ENCODE data around the gene NAA10.

Gene NAA10

DNA sequence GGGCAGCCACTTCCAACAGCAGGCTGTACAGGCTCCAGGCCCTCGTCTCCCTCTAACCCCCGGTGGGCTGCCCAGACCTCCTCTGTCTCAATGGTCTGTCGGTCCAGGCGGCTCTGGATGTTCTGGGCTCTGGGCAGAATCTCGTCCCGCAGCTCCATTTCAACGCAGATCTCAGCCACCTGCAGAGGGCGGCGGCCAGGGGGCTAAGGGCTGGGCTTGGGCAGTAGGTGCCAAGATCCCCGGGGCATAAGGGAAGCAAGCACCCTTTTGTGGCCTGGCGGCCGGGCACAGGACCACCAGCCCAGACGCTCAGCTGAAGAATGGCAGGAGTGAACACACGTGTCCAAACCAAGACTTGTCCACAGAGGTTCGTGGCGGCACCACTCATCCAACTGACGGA is 21.1 kb downstream of the NAA10 start:
- TF ChIP-seq, protein P1, sequence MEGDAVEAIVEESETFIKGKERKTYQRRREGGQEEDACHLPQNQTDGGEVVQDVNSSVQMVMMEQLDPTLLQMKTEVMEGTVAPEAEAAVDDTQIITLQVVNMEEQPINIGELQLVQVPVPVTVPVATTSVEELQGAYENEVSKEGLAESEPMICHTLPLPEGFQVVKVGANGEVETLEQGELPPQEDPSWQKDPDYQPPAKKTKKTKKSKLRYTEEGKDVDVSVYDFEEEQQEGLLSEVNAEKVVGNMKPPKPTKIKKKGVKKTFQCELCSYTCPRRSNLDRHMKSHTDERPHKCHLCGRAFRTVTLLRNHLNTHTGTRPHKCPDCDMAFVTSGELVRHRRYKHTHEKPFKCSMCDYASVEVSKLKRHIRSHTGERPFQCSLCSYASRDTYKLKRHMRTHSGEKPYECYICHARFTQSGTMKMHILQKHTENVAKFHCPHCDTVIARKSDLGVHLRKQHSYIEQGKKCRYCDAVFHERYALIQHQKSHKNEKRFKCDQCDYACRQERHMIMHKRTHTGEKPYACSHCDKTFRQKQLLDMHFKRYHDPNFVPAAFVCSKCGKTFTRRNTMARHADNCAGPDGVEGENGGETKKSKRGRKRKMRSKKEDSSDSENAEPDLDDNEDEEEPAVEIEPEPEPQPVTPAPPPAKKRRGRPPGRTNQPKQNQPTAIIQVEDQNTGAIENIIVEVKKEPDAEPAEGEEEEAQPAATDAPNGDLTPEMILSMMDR (conservative IDR thresholded peaks at IDR 0.05; ENCODE audit: low read length): no peak
- no peak for DNase-seq (ENCODE audit: low read depth)
- H3K4me3 ChIP-seq (ENCODE audit: low read length): no peak overlapping the region

DNA sequence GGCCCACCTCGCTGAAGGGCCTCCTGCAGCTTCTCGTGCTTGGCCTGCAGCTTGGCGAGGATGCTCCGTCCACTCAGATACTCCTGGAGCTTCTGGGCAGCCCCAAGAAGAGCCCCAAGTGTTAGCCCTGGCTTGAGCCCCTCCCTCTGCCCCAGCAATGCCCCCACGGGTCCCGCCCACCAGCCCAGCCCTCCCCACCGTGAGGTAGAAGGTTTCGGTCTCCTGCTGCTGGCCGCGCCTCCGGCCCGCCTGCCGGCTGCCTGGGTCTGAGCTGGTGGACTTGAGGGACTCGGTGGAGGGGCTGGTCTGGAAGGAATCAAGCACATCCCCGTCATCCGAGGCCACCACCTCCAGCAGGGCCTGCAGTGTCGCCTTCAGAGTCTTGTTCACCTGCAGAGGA is 21.6 kb downstream of the NAA10 start:
- DNase-seq (ENCODE audit: low read depth): no peak
- no peak overlapping the region for H3K4me3 ChIP-seq (ENCODE audit: low read length)
- TF ChIP-seq, protein P1 (conservative IDR thresholded peaks at IDR 0.05; ENCODE audit: low read length): no peak

DNA sequence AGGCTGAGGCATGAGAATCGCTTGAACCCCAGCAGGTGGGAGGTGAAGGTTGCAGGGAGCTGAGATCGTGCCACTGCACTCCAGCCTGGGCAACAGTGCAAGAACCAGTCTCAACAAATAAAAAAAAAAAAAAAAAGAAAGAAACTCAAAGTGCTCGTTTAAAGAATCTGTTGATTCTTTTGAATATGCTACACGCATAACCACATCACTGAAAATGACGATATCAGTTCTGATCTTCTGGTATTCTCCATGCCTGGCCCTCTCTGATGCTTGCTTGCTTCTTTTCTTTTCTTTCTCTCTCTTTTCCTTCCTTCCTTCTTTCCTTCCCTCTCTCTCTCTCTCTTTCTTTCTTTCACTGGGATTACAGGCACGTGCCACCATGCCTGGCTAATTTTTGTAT is 23.0 kb downstream of the NAA10 start:
- no peak overlapping the region for H3K4me3 ChIP-seq (ENCODE audit: low read length)
- DNase-seq (ENCODE audit: low read depth): no peak
- TF ChIP-seq, protein P1 (conservative IDR thresholded peaks at IDR 0.05; ENCODE audit: low read length): no peak

DNA sequence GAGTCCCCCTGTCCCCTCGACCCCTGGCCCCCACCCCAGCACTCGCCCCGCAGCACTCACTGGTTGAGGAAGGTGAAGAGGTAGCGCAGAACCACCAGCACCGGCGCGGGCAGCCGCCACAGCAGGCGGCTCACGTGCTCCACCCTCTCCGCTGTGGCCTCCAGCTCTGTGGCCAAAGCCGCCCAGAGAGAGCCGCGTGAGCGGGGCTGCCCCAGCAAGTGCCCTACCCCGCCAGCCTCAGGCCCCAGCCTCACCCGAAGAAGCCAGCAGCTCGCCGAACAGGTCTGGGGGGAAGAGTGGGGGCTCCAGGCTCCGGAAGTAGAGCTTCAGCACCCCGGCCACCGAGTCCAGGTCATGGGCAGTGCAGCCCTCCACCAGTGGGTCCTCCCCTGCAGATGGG is 24.4 kb downstream of the NAA10 start:
- TF ChIP-seq, protein P1 (conservative IDR thresholded peaks at IDR 0.05; ENCODE audit: low read length): no peak
- no peak for DNase-seq (ENCODE audit: low read depth)
- no peak overlapping the region for H3K4me3 ChIP-seq (ENCODE audit: low read length)

DNA sequence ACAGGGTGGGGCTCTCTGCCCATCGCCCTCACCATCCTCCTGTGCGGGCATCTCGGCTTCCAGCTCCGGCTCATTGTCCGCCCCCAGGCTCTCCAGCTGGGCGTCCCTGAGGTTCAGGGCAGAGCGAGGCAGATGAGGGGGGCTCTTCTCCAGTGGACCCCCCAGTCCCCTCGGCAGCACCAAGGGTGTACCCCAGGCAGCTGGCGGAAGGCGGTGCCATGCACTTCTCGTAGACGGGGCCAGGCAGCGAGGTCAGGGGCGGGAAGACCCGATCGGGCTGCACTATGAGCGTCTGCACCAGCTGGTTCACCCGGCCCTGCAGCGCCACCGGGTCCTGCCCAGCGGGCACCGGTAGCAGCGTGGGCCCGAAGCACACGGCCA is 24.9 kb downstream of the NAA10 start:
- H3K4me3 ChIP-seq (ENCODE audit: low read length): no peak overlapping the region
- TF ChIP-seq, protein P1 (conservative IDR thresholded peaks at IDR 0.05; ENCODE audit: low read length): no peak
- no peak for DNase-seq (ENCODE audit: low read depth)

DNA sequence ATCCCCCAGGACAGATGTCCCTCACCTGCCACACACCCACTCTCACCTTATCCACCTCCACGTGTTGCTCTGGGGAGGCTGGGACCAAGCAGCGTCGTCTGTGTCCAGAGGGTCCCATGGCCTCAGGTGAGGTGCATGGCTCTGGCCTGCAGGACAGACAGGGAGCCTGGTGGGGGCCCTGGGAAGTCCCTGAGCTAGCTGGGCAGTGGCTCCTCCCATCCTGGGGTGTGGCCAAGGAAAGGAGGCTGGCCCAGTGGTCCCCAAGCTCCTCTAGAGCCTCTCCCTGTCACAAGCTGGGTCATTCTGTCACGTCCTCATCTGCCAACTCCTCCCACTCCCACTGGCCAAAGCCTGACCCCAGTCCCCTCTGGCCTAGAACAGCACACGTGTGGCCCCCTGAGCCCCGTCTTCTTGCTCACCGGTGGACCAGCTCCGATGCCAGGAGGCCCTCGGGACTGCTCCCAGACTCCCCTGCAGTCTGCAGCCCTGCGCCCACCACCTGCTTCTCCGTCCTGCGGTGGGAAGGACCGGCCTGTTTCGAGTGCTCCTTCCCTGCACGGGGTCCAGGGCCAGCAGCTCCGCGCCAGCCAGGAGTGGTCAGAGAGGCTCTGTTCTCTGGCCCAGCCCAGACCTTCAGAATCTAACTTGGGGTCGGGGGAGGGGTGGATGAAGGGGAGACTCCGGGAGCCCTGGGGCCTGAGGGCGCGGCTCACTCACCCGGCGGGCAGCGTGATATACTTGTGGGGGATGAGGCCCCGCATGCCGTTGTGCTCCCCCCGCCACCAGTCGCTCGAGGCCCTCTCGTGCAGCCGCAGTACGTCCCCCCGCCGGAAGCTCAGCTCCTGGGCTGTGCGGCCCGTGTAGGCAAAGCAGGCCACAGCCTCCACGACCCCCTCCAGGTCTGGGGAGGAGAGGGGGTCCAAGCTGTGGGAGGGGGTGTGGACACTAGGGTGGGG is 25.5 kb downstream of the NAA10 start:
- TF ChIP-seq, protein P1 (conservative IDR thresholded peaks at IDR 0.05; ENCODE audit: low read length): no peak
- DNase-seq (ENCODE audit: low read depth): no peak
- H3K4me3 ChIP-seq (ENCODE audit: low read length): no peak overlapping the region

DNA sequence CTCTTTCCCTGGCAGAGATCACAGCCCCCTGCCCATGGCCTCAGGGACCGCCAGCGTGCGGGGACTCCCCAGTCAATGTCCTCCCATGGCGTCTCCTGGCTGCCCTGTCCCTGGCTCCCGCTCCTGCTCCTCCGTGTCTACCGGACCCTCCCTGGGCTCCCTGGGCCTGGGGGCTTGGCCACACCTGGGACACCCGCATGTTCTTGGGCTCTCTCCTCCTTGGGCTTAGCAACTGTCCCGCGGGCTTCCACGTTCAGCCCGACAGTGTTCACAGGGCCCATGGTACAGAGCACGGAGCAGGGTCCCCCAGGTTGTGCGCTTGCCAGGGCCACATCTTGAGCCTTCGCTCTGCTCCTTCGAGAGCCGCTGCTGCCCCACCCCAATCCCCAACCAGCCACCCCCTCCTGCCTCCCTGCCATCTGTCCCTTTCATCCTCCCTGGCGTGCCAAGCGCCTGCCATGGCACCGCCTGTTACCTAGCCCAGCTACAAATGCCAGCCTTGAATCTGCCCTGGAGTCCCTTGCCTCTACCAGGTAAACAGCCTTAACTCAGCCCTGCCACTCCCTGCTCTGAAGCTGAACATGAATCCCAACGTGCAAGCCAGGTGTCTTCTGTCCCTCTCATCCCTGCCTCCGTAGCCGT is 26.5 kb downstream of the NAA10 start:
- TF ChIP-seq, protein P1 (conservative IDR thresholded peaks at IDR 0.05; ENCODE audit: low read length): no peak
- DNase-seq (ENCODE audit: low read depth): no peak
- H3K4me3 ChIP-seq (ENCODE audit: low read length): no peak overlapping the region

All from AG10803 (cell line).